Right ventricle myocardium inferior (tissue), 1 donor: ENCODE results near the gene MAN1B1. TPM values are rescaled to one million over a fixed set of nuclear protein-coding genes. Genes with fewer than 3 reads are reported as not detected.
A peak's percentile ranks its signal among the peaks of the same experiment; 100 is the strongest.

Source experiments
- ATAC-seq: fragments of 200-7000 bp; cut with Tn5 transposase; one replicate; pipeline ENCODE4 v1.9.1; 2020; ENCODE audit warnings: mild to moderate bottlenecking, moderate library complexity
- DNase-seq: peaks from one replicate; pipeline ENCODE4 v3.0.0; 2021; ENCODE audit errors: missing footprints
- intact Hi-C: fragments of 100-400 bp; cut with DNase I; formaldehyde crosslinking; loops from one replicate; pipeline ENCODE4 v1.11.0; 2022
- total RNA-seq: library from RNA; stranded (reverse); fragmentation: NEBNext Ultra II Directional; extraction: Animal tissue kit (Norgen Biotek cat#: 25700); gene quantifications from one replicate; pipeline ENCODE4 v1.2.1, GENCODE V29; 2021
- donor health status: DM: no; HTN: yes; CAD: no; lungs with severe emphysema.

MAN1B1 gene
- total RNA-seq, 1 donor from 2014 or later, result 20.4 TPM

GRCh38 chr9:137078701-137079400 is 7.9 kb upstream of the MAN1B1 start:
- intact Hi-C loops, result no loop called here
- DNase-seq, result peak; percentile 59
- ATAC-seq, result no peak

- ATAC-seq, result no peak
- DNase-seq, result peak; percentile 51
- intact Hi-C loops, result no loop called here
Observed at GRCh38 chr9:137079401-137079787, 7.4 kb upstream of the MAN1B1 start.

GRCh38 chr9:137080260-137081122 is 6.3 kb upstream of the MAN1B1 start:
- peak; percentile 64 for DNase-seq
- intact Hi-C loops, result no loop called here
- ATAC-seq, result no peak

GRCh38 chr9:137082222-137082924 is 4.4 kb upstream of the MAN1B1 start:
- intact Hi-C loops, result no loop called here
- DNase-seq (peak; percentile 56), ATAC-seq (no peak)

GRCh38 chr9:137082925-137083290 is 3.9 kb upstream of the MAN1B1 start:
- ATAC-seq, result no peak
- DNase-seq, result peak; percentile 55
- intact Hi-C loops, result no loop called here

- ATAC-seq (no peak), DNase-seq (peak; percentile 83)
- intact Hi-C loops, result no loop called here
Observed at GRCh38 chr9:137083394-137084004, 3.3 kb upstream of the MAN1B1 start.

- intact Hi-C loops, result no loop called here
- ATAC-seq (no peak), DNase-seq (peak; percentile 48)
Observed at GRCh38 chr9:137084526-137084925, 2.3 kb upstream of the MAN1B1 start.

GRCh38 chr9:137085920-137086530 is 760 bp upstream of the MAN1B1 start:
- intact Hi-C loops, result no loop called here
- ATAC-seq (peak; percentile 46), DNase-seq (no peak)

- intact Hi-C loops, result no loop called here
- ATAC-seq (no peak), DNase-seq (no peak)
Observed at GRCh38 chr9:137087409-137087925, 682 bp downstream of the MAN1B1 start.

GRCh38 chr9:137088121-137088520 is 1.3 kb downstream of the MAN1B1 start:
- intact Hi-C loops, result no loop called here
- DNase-seq (no peak), ATAC-seq (no peak)

GRCh38 chr9:137089232-137089947 is 2.6 kb downstream of the MAN1B1 start:
- ATAC-seq, result no peak
- intact Hi-C loops, result no loop called here
- DNase-seq, result no peak

GRCh38 chr9:137095664-137096517 is 9.1 kb downstream of the MAN1B1 start:
- ATAC-seq, result peak; percentile 20
- no peak for DNase-seq
- intact Hi-C loops, result no loop called here

GRCh38 chr9:137096785-137097546 is 10.2 kb downstream of the MAN1B1 start:
- no peak for ATAC-seq
- no peak for DNase-seq
- intact Hi-C loops, result no loop called here

GRCh38 chr9:137097761-137098462 is 11.1 kb downstream of the MAN1B1 start:
- ATAC-seq (no peak), DNase-seq (peak; percentile 52)
- intact Hi-C loops, result no loop called here

GRCh38 chr9:137099231-137099630 is 12.4 kb downstream of the MAN1B1 start:
- ATAC-seq, result no peak
- DNase-seq, result no peak
- intact Hi-C loops, result no loop called here
